Cerebellar nuclear complex (tissue), 1 donor: ENCODE results near the gene PSMB7.

Source experiments
- DNase-seq, 2 experiments: peaks; one replicate each; lab custom pipeline; 2025; lab: John Stamatoyannopoulos, UW

PSMB7 gene

GRCh38 chr9:124415102-124415851, at the start of gene PSMB7:
Gene PSMB7, minus strand, starts transcription at chr9:124415442. Its CDS starts 17 bp downstream, at chr9:124415425.
- DNase-seq = peak; percentile 53 to 79

GRCh38 chr9:124462739-124463138, 47.5 kb upstream of the PSMB7 start:
- no peak for DNase-seq

DNA sequence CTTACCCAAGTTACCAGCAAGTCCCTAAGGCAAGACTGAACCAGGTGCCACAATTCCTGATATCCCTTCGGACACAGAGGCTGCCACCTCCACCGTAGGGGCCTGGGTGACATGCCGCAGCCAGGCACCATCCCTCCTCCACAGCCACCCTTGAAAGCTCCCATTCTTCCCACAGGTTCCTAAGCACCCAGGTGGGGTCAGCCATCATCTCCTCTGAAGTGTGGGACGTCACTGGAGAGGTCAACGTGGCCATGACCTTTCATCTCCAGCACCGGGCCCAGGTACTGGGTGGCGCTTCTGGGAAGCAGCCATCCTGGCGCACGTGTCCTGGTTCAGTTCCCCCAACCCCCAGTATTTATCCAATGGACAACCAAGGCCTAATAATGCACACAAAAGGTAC, 43.2 kb upstream of the PSMB7 start:
- DNase-seq = no peak

DNA sequence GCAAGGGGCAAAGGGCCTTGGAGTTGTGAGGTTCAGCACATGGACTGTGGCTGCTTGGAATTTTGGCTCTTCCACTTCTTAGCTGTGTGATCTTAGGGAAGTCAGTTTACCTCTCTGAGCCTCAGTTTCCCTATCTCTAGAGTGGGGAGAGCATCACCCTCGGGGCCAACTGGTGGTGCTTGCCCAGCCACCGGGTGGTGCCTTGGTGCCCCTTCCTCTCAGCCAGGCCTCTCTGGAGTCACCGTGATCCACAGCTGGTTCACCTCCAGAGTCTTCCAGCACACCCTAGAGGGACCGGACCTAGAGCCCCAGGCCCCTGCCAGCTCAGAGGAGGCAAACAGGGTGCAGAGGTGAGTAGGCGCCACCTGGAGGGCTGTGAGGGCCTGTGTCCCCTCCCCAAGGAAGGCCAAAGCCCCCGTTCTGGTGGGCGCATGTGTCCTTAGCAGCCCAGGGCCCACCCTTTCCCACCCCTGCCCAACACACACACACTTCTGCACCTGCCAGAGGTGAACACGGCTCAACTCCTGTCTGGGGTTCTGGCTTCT, 42.7 kb upstream of the PSMB7 start:
- no peak for DNase-seq

DNA sequence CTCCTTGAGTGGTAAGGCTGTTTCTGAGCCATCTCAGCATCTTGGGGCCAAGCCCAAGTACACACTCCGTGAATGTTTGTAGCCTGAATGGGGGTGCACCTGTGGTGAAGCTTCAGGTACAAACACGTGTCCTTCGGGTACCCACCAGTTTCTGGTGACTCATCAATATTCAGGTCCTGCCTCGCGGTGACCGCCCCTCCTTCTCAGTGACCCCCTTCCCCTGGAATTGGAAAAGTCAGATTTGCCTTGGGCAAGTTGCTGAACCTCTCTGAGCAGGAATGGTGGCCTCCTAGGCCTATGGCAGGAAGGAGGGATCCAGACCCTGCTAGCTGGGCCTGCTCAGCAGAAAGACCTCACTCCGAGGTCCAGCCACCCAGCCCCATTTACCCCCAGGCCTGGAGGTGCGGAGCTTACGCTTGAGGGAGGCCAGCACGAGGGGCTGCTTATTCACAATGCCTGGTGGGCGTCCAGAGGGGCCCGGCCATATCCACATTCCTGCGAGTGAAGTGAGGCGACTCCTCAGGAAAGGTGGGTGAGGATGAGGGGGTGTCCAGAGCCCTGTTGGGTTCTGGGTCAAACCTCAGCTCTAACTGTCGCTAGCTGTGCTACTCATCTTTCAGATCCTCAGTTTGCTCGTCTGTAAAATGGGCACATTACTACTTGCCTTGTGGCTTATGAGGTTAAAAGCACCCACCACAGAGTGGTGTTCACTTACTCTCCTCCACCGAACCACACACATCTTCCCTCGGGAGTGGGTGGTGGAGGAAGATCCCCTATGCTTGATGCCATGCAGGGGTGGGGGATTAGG, 42.0 kb upstream of the PSMB7 start:
- DNase-seq = no peak

DNA sequence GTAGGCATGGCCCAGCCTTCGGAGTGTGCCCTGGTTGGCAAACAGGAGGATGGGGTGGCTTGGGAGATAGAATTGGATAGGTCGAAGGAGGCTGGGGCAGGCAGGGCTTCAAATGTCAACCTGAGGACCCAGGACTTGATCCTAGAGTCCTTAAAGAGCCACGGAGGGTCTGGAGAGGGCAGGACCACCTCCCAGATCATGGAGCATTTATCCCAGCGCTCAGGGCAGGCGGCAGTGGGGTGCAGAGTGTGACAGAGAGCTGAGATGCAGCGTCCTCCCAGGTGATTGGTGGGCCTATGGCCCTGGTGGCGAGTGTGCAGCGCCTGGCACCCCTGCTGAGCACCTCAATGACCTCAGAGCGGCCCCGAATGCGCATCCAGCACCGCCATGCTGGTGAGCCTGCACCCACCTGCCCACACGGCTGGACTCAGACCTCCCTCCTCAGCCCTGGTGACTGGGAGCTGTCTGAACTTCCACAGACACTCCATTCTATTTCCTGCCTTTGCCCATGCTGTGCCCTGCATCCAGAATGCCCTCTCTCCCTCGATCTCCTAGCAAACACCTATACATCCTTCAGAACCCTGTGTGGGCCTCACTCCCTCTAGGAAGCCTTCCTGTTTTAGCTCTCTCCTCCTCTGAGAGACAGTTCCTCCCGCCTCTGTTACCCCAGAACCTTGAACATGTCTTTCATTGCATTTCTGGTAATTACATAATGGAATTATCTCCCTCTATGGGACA, 41.3 kb upstream of the PSMB7 start:
- no peak for DNase-seq

- DNase-seq = no peak
Observed at GRCh38 chr9:124455820-124456219, 40.6 kb upstream of the PSMB7 start.

- no peak for DNase-seq
Observed at GRCh38 chr9:124454791-124455443, 39.7 kb upstream of the PSMB7 start.

GRCh38 chr9:124454296-124454695, 39.1 kb upstream of the PSMB7 start:
- no peak for DNase-seq

- no peak for DNase-seq
Observed at GRCh38 chr9:124453586-124454191, 38.4 kb upstream of the PSMB7 start.

DNA sequence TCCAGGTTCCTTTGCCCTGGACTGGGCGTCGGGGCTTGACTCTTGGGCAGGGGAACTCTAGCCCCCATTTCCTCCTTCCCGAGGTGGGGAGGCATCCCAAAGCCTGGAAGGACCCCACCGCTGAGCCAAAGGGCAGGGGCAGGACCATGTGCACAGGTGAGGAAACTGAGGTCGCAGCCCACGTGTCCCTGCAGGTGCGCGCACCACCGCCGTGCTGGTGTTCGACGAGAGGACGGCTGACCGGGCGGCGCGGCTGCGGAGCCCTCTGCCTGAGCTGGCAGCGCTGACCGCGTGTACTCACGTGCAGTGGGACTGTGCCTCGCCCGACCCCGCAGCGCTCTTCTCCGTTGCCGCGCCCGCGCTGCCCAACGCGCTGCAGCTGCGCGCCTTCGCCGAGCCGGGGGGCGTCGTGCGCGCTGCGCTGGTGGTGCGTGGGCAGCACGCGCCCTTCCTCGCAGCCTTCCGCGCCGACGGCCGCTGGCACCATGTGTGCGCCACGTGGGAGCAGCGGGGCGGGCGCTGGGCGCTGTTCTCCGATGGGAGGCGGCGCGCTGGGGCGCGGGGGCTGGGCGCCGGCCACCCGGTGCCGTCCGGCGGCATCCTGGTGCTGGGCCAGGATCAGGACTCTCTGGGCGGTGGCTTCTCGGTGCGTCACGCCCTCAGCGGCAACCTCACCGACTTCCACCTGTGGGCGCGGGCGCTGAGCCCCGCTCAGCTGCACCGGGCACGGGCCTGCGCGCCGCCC, 37.8 kb upstream of the PSMB7 start:
- no peak for DNase-seq

GRCh38 chr9:124452326-124452725, 37.1 kb upstream of the PSMB7 start:
- DNase-seq = no peak

DNA sequence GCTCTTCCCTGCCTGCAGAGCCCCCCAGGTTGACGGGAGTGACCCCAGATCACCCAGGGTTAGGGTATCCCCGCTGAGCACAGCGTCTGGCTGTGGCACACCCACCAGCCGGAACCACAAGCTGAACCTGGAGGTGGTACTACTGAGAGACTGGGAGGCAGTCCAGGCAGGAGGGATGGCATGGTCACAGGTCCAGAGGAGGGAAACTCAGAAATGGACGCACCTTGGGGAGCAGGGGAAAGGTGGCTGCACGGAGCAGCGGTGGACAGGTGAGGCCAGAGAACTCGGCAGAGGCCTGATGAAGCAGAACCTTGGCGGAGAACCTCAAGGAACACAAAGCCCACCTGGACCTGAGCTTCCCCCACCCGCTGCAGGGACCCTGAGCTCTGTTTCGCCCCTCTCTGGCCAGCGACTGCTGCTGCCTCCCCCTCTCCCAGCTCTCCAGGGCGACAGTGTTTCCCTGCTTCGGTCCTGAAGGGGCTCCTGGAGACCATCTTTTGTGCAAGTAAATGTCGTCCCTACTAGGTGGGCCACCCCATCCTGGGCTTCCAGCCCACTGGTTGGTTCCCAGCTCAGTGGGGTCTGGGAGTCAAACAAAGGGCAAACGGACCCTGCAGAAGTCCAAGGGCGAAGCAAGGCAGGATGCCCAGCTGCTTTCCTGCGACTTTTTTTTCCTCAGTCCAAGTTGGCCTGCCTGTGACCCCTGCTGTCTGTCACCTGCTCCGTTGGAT, 35.9 kb upstream of the PSMB7 start:
- no peak for DNase-seq

DNA sequence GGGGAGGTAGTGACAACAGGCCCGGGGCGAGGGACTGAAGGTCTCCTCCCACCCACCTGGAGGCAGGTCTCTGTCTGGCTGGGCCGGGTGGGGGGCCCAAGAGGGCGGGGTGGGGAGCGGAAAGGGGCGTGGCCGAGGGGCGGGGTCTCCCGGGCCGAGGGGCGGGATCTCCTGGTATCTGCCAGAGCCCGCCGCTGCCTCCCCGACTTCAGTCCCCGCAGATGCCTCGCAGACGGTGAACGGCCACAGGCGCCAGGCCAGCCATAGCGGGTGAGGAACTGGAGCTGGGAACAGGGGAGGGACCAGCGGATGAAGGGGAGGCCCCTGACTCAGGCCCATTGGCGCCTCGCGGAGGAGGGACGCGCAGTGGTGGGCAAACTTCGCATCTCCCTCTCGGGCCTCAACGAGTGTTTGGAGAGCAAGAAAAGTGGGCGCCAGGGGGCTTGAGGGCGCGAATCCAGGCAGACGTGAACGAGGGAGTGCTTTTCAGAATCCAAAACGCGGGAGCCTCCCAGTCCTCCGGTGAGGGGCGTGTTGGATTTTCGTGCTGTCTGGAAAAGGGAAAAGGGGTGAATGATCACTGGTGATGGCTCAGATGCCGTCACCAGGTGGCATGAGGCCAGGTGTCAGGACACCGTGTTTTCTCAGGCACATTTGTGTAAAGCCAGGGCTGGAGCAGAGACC, 35.1 kb upstream of the PSMB7 start, which contains the start of gene ADGRD2:
TSS of gene ADGRD2 (plus strand) at position 211 of the 684 bp plus-strand sequence. CDS start 1,216 bp downstream, outside the sequence.
- no peak for DNase-seq

DNA sequence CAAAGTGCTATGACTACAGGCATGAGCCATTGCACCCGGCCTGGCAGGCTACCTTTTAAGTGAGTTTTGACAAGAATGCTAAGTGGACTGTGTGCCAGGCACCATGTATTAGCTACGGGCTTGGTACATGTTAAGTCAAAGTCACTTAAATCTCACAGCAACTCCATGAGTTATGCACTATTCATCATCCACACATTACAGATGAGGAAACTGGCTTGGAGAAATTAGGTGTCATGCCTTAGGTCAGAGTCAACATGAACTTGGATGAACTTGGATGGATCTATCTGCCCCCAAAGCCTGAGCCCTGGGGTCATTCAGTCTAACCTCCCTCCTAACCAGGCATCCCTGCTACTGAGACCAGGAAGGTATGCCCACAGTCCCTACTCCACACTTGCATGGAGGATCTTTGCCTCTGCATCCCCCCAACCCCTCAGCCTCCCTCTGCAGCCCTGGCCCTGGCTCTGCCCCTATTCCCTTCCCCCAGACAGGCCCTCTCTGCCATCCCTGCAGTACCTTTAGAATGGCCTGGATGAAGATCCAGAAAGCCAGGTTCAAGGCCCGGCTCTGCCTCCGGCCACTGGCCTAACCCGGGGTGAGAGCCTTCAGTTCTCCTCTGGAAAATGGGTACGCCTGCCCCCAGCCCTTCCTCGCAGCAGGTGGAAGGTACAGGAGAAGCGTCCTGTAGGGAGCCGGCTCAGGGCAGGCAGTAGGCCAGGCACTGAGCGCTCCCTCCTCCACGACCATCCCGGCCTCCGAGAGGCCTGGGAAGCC, 34.3 kb upstream of the PSMB7 start:
- no peak for DNase-seq

- no peak for DNase-seq
Observed at GRCh38 chr9:124448019-124448418, 32.8 kb upstream of the PSMB7 start.

- DNase-seq = no peak
Observed at GRCh38 chr9:124447297-124447661, 32.0 kb upstream of the PSMB7 start.

DNA sequence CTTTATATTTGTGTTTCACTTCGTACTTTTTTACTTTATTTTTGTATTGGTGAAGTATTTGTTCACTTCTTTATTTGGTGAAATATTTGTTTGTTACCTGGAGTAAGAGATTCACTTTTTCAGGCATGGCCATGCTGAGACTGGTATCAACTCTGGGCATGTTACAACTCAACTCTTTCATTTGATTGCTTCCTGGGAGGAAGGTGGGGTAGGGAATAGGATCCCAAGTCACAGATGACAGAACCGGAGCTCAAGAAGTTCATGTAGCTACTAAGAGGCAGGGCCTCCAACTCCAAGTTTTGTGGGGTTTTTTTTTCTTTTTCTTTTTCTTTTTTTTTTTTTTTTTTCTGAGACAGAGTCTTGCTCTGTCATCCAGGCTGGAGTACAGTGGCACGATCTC, 28.9 kb upstream of the PSMB7 start:
- no peak for DNase-seq

DNA sequence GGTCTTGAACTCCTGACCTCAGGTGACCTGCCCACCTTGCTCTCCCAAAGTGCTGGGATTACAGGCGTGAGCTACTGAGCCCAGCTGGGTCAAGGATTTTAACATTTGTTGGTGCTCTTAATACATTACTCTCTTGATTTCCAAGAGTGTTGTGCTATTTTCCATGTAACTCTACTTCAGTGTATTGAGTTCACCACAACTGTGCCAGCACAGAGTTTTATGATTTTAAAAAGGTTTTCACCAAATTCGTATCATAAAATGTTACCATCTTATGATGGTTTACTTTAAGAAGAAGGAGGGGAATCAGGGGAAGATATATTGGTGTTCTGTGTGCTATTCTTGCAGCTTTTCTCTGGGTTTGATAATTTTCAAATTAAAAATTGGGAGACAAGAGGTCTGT, 28.4 kb upstream of the PSMB7 start:
- no peak for DNase-seq
